ENCODE data around the gene CHD1L. TPM values are rescaled to one million over a fixed set of nuclear protein-coding genes. Genes with fewer than 3 reads are reported as not detected.
"Not testable (repeated sequence)": the region's sequence is repeated elsewhere in the genome, so short reads cannot be mapped to it uniquely, and the experiment has no call there.

Gene CHD1L
- polyA plus RNA-seq, 1 donor from 2014 or later = 29.5 TPM

- Histone ChIP-seq H3K4me2 (ENCODE audit: low read length) (no peak overlapping the region), H3K9ac (ENCODE audit: low read length) (no peak overlapping the region), H3K9me3 (ENCODE audit: low read length) (peaks cover 3% of the 10 kb centered on the region), H3K36me3 (ENCODE audit: insufficient read depth, low read length) (no peaks in the 10 kb centered on the region), H3K79me2 (replicated peaks; ENCODE audit: insufficient read depth, low read length) (peaks cover 1% of the 10 kb centered on the region), H3K9me2 (ENCODE audit: insufficient read depth, low read length) (no peaks in the 10 kb centered on the region), H3K4me3 (ENCODE audit: low read length) (no peak overlapping the region), H3F3A (ENCODE audit: insufficient read depth, low read length, poor library complexity, severe bottlenecking) (no peaks in the 10 kb centered on the region), H4K20me1 (ENCODE audit: insufficient read depth) (no peaks in the 10 kb centered on the region), H3K27me3 (ENCODE audit: insufficient read depth, low read depth, low read length) (no peaks in the 10 kb centered on the region), H2AFZ (ENCODE audit: low read depth, low read length) (no peak overlapping the region), H3K27ac (ENCODE audit: low read length) (no peak overlapping the region)
- TF ChIP-seq POLR2AphosphoS5 (IDR thresholded peaks at IDR 0.05) = no peak
- no peak for TF ChIP-seq EP300 (conservative IDR thresholded peaks at IDR 0.05; ENCODE audit: poor library complexity, severe bottlenecking)
- TF ChIP-seq MXI1 (conservative IDR thresholded peaks at IDR 0.05; ENCODE audit: poor library complexity, severe bottlenecking) = no peak
- no peak for TF ChIP-seq REST (IDR thresholded peaks at IDR 0.05; ENCODE audit: borderline replicate concordance)
- no peak for TF ChIP-seq EZH2 (IDR thresholded peaks at IDR 0.05; ENCODE audit: borderline replicate concordance, insufficient read depth, low read length, poor library complexity, severe bottlenecking)
- TF ChIP-seq TAF1 (IDR thresholded peaks at IDR 0.05; ENCODE audit: low read depth) = no peak
- no peak for TF ChIP-seq RAD21 (conservative IDR thresholded peaks at IDR 0.05)
- no peak for TF ChIP-seq CTCF (IDR thresholded peaks at IDR 0.05; ENCODE audit: poor library complexity, severe bottlenecking)
These were observed 3.3 kb upstream of the CHD1L start for GRCh38 chr1:147238925-147239820.

DNA sequence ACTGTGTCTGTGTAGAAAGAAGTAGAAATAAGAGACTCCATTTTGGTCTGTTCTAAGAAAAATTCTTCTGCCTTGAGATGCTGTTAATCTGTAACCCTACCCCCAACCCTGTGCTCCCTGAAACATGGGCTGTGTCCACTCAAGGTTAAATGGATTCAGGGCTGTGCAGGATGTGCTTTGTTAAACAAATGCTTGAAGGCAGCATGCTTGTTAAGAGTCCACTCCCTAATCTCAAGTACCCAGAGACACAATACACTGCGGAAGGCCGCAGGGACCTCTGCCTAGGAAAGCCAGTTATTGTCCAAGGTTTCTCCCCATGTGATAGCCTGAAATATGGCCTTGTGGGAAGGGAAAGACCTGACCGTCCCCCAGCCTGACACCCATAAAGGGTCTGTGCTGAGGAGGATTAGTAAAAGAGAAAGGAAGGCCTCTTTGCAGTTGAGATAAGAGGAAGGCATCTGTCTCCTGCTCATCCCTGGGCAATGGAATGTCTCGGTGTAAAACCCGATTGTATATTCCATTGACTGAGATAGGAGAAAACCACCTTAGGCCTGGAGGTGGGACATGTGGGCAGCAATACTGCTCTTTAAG is 2.3 kb upstream of the CHD1L start:
- H3K9me2 ChIP-seq (ENCODE audit: insufficient read depth, low read length); H2AFZ ChIP-seq (ENCODE audit: low read depth, low read length): not testable (repeated sequence)

More for the DNA sequence above, 2.3 kb upstream of the CHD1L start:
- not testable (repeated sequence) for H3F3A ChIP-seq (ENCODE audit: insufficient read depth, low read length, poor library complexity, severe bottlenecking); H3K4me3 ChIP-seq (ENCODE audit: low read length); H3K9ac ChIP-seq (ENCODE audit: low read length); H4K20me1 ChIP-seq (ENCODE audit: insufficient read depth); H3K9me3 ChIP-seq (ENCODE audit: low read length); H3K4me2 ChIP-seq (ENCODE audit: low read length); H3K27me3 ChIP-seq (ENCODE audit: insufficient read depth, low read depth, low read length); H3K36me3 ChIP-seq (ENCODE audit: insufficient read depth, low read length); H3K27ac ChIP-seq (ENCODE audit: low read length)
- peaks cover 12% of the 10 kb centered on the region for H3K79me2 ChIP-seq (replicated peaks; ENCODE audit: insufficient read depth, low read length)
